Tibial nerve (tissue), 4 donors: Measurements from ENCODE around the gene TNFRSF25. TPM values are rescaled to one million over a fixed set of nuclear protein-coding genes. Genes with fewer than 3 reads are reported as not detected.
"Not testable (repeated sequence)": the region's sequence is repeated elsewhere in the genome, so short reads cannot be mapped to it uniquely, and the experiment has no call there.

Experiments
- DNase-seq, 2 donors: peaks; one replicate each; pipeline ENCODE4 v3.0.0-alpha.2; 2019; ENCODE audit warnings: low spot score in 2 of 2
- H3K27ac ChIP-seq, 4 donors: fragments of 200-600 bp; sonication (generic) in 3 of 4; one replicate each; pipeline ENCODE4 v1.5.1; 2017 to 2019; ENCODE audit warnings: mild to moderate bottlenecking in 1 of 4
- H3K27me3 ChIP-seq, 2 donors: fragments of 200-600 bp; sonication (generic) in 1 of 2; one replicate each; pipeline versions ENCODE4 v1.5.1 to v1.6.0; 2017 to 2019
- H3K36me3 ChIP-seq, 3 donors: fragments of 200-600 bp; sonication (generic); one replicate each; pipeline ENCODE4 v1.5.1; 2018 to 2019
- H3K4me1 ChIP-seq, 4 donors: fragments of 200-600 bp; sonication (generic) in 3 of 4; one replicate each; pipeline ENCODE4 v1.5.1; 2017 to 2019
- H3K4me3 ChIP-seq, 4 donors: fragments of 200-600 bp; sonication (generic) in 3 of 4; one replicate each; pipeline ENCODE4 v1.5.1; 2017 to 2019; ENCODE audit warnings: mild to moderate bottlenecking in 1 of 4, moderate library complexity in 1 of 4
- H3K9me3 ChIP-seq, 4 donors: fragments of 200-600 bp; sonication (generic) in 3 of 4; one replicate each; pipeline ENCODE4 v1.5.1; 2017 to 2019
- EP300 ChIP-seq, 2 donors: sonication (generic); formaldehyde crosslinking; IDR thresholded peaks; one replicate each; pipeline ENCODE4 v1.6.1; 2017; ENCODE audit warnings: antibody characterized with exemption in 2 of 2, mild to moderate bottlenecking in 1 of 2
- POLR2A ChIP-seq, 2 donors: fragments of 450-650 bp; IDR thresholded peaks; one replicate each; pipeline ENCODE4 v1.6.1; 2017; ENCODE audit warnings: antibody characterized with exemption in 2 of 2, mild to moderate bottlenecking in 2 of 2, moderate library complexity in 2 of 2
- WGBS, 2 donors: methylation state at CpG; one replicate each; pipeline ENCODE4 v1.1.5; 2018; 5-methylcytosine and 5-hydroxymethylcytosine counted together
- total RNA-seq, 4 donors: library from RNA; depleted of rRNA; stranded (reverse); fragments of >200 nt; gene quantifications; one replicate each; pipeline ENCODE4 v1.1.0, GENCODE V29; 2016
- TF ChIP-seq, protein P1 (sequence below), 5 experiments: fragments of 200-600 bp in 3 of 5; fragments of 450-650 bp in 2 of 5; sonication (generic) in 3 of 5; IDR thresholded peaks; one replicate each; pipeline ENCODE4 v1.5.1; 2016 to 2019; ENCODE audit warnings: antibody characterized with exemption in 5 of 5, mild to moderate bottlenecking in 3 of 5, moderate library complexity in 2 of 5

TNFRSF25 gene
- total RNA-seq, 4 donors from 2014 or later = 32.3 to 79.8 (median 53.4) TPM

DNA sequence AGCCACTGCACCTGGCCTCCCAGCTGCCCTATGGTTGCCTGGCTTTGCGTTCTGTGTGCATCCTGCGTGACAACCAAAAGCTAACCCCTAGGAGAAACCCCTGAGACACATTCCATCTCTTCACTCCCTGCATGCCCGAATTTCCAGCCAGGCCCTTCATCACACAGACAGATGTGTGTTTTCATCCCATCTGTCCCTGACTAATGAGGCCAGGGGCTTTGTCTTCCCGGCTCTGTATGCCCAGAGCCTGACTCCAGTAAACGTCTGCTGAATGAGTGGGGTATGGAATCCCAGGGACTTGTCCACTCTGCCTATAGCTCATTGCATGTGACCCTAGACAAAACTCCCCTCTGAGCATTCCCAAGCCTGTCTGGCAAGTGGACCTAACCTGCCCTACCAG lies 31.8 kb downstream of the TNFRSF25 start:
- 84 to 88% methylated on average over 5 of the region's 5 CpGs for WGBS, 2 donors
- Histone ChIP-seq H3K4me3 (no peak overlapping the region), H3K4me1 (peaks cover 0 to 14% (median 0%) of the 10 kb centered on the region in 4 donors), H3K9me3 (no peaks in the 10 kb centered on the region), H3K36me3 (no peaks in the 10 kb centered on the region), H3K27ac (no peak overlapping the region), H3K27me3 (peaks cover 0 to 32% of the 10 kb centered on the region in 2 donors)
- DNase-seq = no peak
- TF ChIP-seq EP300 (IDR thresholded peaks at IDR 0.05) (no peak), POLR2A (IDR thresholded peaks at IDR 0.05) (no peak)
- TF ChIP-seq, protein P1, sequence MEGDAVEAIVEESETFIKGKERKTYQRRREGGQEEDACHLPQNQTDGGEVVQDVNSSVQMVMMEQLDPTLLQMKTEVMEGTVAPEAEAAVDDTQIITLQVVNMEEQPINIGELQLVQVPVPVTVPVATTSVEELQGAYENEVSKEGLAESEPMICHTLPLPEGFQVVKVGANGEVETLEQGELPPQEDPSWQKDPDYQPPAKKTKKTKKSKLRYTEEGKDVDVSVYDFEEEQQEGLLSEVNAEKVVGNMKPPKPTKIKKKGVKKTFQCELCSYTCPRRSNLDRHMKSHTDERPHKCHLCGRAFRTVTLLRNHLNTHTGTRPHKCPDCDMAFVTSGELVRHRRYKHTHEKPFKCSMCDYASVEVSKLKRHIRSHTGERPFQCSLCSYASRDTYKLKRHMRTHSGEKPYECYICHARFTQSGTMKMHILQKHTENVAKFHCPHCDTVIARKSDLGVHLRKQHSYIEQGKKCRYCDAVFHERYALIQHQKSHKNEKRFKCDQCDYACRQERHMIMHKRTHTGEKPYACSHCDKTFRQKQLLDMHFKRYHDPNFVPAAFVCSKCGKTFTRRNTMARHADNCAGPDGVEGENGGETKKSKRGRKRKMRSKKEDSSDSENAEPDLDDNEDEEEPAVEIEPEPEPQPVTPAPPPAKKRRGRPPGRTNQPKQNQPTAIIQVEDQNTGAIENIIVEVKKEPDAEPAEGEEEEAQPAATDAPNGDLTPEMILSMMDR (IDR thresholded peaks at IDR 0.05) = no peak

- not testable (repeated sequence) for H3K9me3 ChIP-seq, H3K27ac ChIP-seq, H3K4me3 ChIP-seq, DNase-seq, H3K4me1 ChIP-seq, H3K36me3 ChIP-seq
- 64 to 72% methylated on average over 7 to 9 of the region's 13 CpGs for WGBS, 2 donors
- H3K27me3 ChIP-seq = peaks cover 0 to 47% of the 10 kb centered on the region in 2 donors
Observed at GRCh38 chr1:6431645-6432579, 34.1 kb downstream of the TNFRSF25 start.

DNA sequence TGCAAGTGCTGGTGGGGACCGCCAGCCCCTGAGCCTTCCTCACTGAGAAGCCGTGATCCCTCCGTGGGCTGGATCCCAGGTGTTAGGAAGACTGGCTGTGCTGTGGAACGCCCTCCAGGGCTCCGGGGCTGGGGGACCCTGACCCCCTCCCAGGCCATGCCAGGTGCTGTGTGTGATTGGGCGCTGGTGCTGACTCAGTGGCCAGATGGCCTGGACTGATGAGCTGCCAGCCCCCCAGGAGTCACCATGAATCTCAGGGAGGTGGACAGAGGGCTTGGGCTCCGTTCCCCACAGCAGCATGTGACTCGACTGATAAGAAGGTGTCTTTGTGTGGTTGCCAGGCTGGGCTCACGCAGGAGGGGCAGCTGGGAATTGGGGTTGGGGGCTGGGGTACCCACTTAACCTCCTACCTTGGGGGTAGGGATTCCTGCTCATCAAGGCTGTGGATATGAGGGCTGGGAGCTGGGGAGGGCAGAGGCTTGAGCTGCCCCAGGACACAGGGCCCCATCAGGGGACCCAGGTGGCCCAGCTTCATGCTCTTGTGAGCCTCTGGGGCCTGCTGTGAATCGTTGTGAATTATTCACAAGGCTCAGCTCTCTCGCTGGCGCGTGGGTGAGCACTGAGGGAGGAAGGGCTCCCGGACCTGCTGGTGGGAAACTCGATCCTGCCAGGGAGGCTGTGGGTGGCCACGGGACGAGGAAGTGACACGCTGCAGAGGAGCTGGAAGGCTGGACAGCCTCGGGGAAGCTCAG lies 36.1 kb downstream of the TNFRSF25 start:
- not testable (repeated sequence) for H3K9me3 ChIP-seq, H3K4me3 ChIP-seq, H3K4me1 ChIP-seq, H3K36me3 ChIP-seq, H3K27ac ChIP-seq, DNase-seq
- 14 to 28% methylated on average over 12 to 13 of the region's 19 CpGs for WGBS, 2 donors
- H3K27me3 ChIP-seq = peaks cover 0 to 67% of the 10 kb centered on the region in 2 donors

- not testable (repeated sequence) for DNase-seq, H3K9me3 ChIP-seq, H3K4me3 ChIP-seq, H3K27ac ChIP-seq, H3K36me3 ChIP-seq
- Histone ChIP-seq H3K4me1 (peaks cover 0 to 20% (median 7%) of the 10 kb centered on the region in 4 donors), H3K27me3 (peaks cover 0 to 78% of the 10 kb centered on the region in 2 donors)
- 75% methylated on average over 1 of the region's 6 CpGs; no CpG with 5 or more reads in 1 of the 2 donors for WGBS, 2 donors
Observed at GRCh38 chr1:6428453-6428852, 37.5 kb downstream of the TNFRSF25 start.

DNA sequence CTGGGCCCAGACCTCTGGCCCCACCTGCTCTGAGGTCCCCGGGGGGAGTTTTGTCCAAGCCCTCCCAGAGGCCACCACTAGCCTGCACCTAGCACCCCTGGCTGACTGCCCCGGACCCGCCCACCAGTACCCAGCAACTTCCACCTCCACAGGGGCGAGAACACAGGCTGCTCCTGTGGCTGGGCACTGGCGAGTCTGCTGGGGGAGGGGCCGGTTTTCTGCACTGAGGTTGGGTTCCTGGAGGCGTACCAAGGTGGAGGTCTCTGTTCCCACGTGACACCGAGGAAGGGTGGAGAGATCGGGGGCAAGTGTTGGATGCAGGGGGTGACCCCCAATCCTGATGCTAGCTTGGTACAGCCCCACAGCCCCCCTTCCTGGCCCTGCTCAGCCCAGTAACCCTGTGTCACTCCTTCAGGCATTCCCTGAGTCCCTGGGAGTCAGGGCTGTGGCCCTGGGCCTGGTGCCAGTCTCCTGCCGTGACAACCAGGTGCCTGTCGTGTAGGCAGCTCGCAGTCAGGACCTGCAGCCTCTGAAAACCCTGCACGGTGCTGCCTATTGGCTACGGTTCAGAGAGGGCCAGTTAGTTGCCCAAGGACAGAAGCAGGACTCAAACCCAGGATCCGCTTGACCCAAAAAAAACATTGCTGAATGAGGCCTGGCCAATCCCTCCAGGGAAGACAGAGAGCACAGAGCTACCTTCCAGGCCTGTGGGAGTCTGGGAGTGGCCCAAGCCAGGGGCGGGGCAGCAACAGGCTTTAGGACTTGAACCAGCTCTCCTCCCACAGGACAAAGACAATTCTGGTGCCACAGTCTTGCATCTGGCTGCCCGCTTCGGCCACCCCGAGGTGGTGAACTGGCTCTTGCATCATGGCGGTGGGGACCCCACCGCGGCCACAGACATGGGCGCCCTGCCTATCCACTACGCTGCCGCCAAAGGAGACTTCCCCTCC lies 38.3 kb downstream of the TNFRSF25 start:
- 75 to 80% methylated on average over 22 to 23 of the region's 26 CpGs for WGBS, 2 donors
- H3K4me3 ChIP-seq = no peak overlapping the region
- H3K4me1 ChIP-seq = peaks cover 0 to 27% (median 8%) of the 10 kb centered on the region in 4 donors
- H3K27ac ChIP-seq = no peak overlapping the region
- H3K27me3 ChIP-seq = peaks cover 0 to 85% of the 10 kb centered on the region in 2 donors
- H3K9me3 ChIP-seq = no peaks in the 10 kb centered on the region
- H3K36me3 ChIP-seq = no peaks in the 10 kb centered on the region
- no peak for DNase-seq
- TF ChIP-seq POLR2A (IDR thresholded peaks at IDR 0.05) = no peak
- no peak for TF ChIP-seq EP300 (IDR thresholded peaks at IDR 0.05)
- TF ChIP-seq, protein P1 (IDR thresholded peaks at IDR 0.05) = no peak

DNA sequence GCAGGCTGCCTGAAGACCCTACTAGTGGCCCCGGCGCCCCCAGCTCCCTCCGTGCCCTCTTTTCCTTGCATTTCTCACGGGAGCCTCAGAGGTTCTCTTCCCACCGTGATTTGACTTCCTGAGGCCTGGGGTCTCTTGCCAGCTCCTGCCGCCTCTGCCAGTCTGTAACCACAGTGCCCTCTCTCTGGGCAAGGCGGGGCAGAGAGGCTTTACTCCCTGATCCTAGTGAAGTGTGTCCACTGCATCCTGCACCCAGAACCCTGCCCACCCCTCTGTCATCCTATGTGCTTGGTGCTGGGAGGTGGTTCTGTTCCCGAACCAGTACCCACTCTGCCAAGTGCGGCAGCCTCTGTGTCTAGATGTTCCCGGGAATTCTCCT lies 39.0 kb downstream of the TNFRSF25 start:
- peaks cover 0 to 27% (median 8%) of the 10 kb centered on the region in 4 donors for H3K4me1 ChIP-seq
- no peak overlapping the region for H3K4me3 ChIP-seq
- H3K36me3 ChIP-seq = no peaks in the 10 kb centered on the region
- DNase-seq = no peak
- WGBS, 2 donors = 89% methylated on average over 9 to 10 of the region's 10 CpGs
- TF ChIP-seq, protein P1 (IDR thresholded peaks at IDR 0.05) = no peak
- TF ChIP-seq POLR2A (IDR thresholded peaks at IDR 0.05) = no peak
- TF ChIP-seq EP300 (IDR thresholded peaks at IDR 0.05) = no peak
- H3K9me3 ChIP-seq = no peaks in the 10 kb centered on the region
- no peak overlapping the region for H3K27ac ChIP-seq
- H3K27me3 ChIP-seq = peaks cover 0 to 88% of the 10 kb centered on the region in 2 donors
